GM12865 (cell line): ENCODE data around the gene TRAK1.
A peak's percentile ranks its signal among the peaks of the same experiment; 100 is the strongest.

Source experiments
- DNase-seq: peaks from one replicate; pipeline ENCODE4 v3.0.0; 2010; ENCODE audit warnings: low read depth
- H3K4me3 ChIP-seq: 2 replicates; pipeline ENCODE4 v1.5.1; 2011; ENCODE audit warnings: mild to moderate bottlenecking, low read depth, low read length, control low read depth
- CTCF ChIP-seq: IDR thresholded peaks from 2 replicates; pipeline ENCODE4 v1.5.1; 2011; ENCODE audit warnings: low read length, control low read depth, low read depth, inconsistent platforms; ENCODE audit not compliant: insufficient read depth; ENCODE audit errors: missing control alignments

The TRAK1 gene

GRCh38 chr3:42226470-42227425 lies 135.6 kb downstream of the TRAK1 start:
- DNase-seq, result no peak
- H3K4me3 ChIP-seq, result no peak overlapping the region
- TF ChIP-seq CTCF, result no peak

GRCh38 chr3:42228796-42229195 lies 137.6 kb downstream of the TRAK1 start:
- peak; percentile 50 for TF ChIP-seq CTCF
- peak; percentile 59 for DNase-seq
- no peak overlapping the region for H3K4me3 ChIP-seq

- H3K4me3 ChIP-seq, result no peak overlapping the region
- no peak for TF ChIP-seq CTCF
- no peak for DNase-seq
These were observed 138.2 kb downstream of the TRAK1 start for GRCh38 chr3:42229266-42229941.

GRCh38 chr3:42229942-42230688 lies 139.0 kb downstream of the TRAK1 start:
- TF ChIP-seq CTCF, result peak; percentile 35
- peak; percentile 30 for DNase-seq
- H3K4me3 ChIP-seq, result no peak overlapping the region

GRCh38 chr3:42230860-42231259 lies 139.7 kb downstream of the TRAK1 start:
- H3K4me3 ChIP-seq, result no peak overlapping the region
- no peak for DNase-seq
- no peak for TF ChIP-seq CTCF

GRCh38 chr3:42235532-42235931 lies 144.4 kb downstream of the TRAK1 start:
- DNase-seq, result no peak
- no peak for TF ChIP-seq CTCF
- no peak overlapping the region for H3K4me3 ChIP-seq
